ENCODE results near the gene FOXK2.

Gene FOXK2

DNA sequence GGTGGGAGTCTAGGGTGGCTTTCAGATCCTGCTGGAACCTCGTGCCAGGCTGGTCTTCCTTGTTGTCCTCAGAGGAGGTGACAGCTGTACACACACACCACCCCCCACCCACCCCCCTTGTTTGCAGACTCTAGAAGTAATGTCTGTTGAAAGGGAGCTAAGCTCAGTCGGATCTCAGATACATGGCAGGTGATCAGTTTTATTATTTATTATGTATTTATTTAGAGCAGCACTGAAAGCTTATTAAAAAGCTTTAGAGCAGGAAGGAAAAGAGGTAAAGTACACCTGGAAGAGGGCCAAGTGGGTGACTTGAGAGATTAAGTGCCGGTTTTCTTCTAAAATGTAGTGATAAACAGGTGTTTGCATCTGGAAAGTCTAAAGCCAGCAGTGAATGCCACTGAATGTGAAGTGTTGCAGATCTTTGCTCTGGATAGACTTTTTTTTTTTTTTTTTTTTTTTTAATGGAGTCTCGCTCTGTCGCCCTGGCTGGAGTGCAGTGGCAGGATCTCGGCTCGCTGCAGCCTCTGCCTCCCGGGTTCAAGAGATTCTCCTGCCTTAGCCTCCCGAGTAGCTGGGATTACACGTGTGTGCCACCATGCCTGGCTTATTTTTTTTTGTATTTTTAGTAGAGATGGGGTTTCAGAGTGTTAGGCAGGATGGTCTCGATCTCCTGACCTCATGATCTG, 40.2 kb downstream of the FOXK2 start:
- TF ChIP-seq, protein P1, sequence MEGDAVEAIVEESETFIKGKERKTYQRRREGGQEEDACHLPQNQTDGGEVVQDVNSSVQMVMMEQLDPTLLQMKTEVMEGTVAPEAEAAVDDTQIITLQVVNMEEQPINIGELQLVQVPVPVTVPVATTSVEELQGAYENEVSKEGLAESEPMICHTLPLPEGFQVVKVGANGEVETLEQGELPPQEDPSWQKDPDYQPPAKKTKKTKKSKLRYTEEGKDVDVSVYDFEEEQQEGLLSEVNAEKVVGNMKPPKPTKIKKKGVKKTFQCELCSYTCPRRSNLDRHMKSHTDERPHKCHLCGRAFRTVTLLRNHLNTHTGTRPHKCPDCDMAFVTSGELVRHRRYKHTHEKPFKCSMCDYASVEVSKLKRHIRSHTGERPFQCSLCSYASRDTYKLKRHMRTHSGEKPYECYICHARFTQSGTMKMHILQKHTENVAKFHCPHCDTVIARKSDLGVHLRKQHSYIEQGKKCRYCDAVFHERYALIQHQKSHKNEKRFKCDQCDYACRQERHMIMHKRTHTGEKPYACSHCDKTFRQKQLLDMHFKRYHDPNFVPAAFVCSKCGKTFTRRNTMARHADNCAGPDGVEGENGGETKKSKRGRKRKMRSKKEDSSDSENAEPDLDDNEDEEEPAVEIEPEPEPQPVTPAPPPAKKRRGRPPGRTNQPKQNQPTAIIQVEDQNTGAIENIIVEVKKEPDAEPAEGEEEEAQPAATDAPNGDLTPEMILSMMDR (conservative IDR thresholded peaks at IDR 0.05), result no peak
- peak overlapping the region; percentile 97 for H3K27ac ChIP-seq

DNA sequence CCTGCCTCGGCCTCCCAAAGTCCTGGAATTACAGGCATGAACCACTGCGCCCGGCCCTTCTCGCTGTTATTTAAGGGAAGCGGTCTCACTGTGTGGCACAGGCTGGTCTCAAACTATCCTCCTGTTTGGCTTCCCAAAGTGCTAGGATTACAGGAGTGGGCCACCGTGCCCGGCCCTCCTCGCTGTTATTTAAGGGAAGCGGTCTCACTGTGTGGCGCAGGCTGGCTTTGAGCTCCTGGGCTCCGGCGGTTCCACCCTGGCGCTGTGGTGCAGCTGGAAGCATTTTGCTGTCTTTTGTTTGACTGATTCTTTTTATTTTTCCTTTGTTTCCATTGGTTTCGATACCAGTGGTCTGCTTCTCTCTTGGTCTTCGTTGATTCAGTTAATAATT, 40.7 kb downstream of the FOXK2 start:
- H3K27ac ChIP-seq, result peak overlapping the region; percentile 97
- TF ChIP-seq, protein P1 (conservative IDR thresholded peaks at IDR 0.05), result no peak

DNA sequence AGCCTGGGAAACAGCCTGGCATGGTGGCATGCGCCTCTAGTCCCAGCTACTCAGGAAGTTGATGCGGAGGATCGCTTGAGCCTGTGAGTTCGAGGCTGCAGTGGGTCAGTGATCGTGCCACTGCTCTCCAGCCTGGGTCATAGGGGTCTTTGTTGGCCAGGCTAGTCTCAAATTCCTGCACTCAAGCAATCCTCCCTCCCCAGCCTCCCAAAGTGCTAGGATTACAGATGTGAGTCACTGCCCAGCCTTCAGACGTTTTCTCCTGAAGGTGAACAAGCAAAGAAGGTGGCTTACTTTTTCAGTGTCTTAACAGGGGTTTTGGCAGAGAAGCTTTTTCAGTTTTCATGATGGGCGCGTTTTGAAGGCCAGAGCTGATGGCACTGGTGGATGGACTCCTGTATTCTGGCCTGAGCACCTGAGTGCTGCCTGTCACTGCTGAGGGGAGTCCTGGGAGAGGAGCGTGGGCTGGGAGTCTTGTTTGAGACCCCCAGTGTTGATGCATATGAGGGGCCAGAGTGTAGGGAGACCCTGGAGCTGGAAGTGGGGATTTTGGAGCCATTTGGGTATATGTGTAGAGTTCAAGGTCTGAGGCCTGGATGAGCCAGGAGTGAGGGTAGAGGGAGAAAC, 41.4 kb downstream of the FOXK2 start:
- TF ChIP-seq, protein P1 (conservative IDR thresholded peaks at IDR 0.05), result no peak

DNA sequence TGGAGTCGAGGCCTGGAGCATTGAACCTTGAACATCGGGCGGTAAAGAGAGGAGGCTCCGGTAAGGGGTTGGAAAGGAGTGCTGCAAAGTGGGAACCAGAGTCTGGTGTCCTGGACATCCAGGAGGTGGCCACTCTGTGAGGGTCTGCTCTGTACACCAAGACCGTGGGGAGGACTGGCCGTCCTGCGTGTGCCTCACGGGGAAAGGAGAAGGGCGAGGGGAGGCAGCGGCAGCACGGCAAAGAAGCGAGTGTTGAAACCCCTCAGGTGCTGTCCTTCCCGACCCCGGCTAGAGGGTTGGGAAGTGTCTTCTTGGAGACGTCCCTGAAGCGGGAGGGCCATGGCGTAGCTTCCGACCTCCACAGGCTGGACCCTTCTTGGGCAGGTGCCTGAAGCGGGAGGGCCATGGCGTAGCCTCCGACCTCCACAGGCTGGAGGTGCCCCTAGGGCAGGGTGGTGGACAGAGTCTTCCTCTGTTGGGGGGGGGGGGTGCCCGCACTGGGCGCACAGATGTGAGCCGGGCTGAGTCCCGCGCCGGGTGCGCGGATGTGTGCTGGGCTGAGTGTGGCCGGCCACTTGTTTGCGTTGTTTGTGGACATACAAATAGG, 42.0 kb downstream of the FOXK2 start:
- peak overlapping the region; percentile 97 for H3K27ac ChIP-seq
- TF ChIP-seq, protein P1 (conservative IDR thresholded peaks at IDR 0.05), result no peak

More for the DNA sequence above, 41.4 kb downstream of the FOXK2 start:
- peak overlapping the region; percentile 97 for H3K27ac ChIP-seq

DNA sequence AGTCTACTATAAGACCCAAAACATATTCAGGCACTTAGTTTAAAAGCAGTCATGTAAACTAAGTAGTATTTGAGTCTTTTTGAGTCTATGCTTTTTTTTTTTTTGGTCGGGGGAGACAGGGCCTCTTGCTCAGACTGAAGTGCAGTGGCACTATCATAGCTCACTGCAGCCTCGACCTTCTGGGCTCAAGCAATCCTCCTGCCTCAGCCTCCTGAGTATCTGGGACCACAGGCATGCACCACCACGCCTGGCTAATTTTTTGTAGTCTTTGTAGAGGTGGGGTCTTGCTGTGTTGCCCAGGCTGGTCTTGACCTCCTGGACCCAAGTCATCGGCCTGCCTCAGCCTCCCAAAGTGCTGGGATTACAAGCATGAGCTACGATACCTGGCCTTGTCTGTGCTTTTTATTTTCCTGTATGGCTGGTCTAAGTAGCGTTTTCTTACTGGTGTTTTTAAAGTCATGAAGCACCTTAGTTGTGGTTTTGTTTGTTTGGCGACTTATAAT, 43.2 kb downstream of the FOXK2 start:
- peak overlapping the region; percentile 97 for H3K27ac ChIP-seq

DNA sequence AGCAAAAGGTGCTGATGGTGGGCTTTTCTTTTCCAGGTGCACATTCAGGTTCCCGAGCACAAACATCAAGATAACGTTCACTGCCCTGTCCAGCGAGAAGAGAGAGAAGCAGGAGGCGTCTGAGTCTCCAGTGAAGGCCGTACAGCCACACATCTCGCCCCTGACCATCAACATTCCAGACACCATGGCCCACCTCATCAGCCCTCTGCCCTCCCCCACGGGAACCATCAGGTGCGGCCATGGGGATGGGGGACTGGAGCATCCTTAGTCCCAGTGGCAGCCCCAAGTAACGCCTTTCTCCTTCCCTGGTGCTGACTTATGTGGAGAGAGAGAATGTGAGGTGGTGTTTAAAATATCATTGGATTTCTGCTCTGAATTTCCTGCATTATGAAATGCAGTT, 43.8 kb downstream of the FOXK2 start:
- peak overlapping the region; percentile 97 for H3K27ac ChIP-seq
- TF ChIP-seq, protein P1 (conservative IDR thresholded peaks at IDR 0.05), result no peak

DNA sequence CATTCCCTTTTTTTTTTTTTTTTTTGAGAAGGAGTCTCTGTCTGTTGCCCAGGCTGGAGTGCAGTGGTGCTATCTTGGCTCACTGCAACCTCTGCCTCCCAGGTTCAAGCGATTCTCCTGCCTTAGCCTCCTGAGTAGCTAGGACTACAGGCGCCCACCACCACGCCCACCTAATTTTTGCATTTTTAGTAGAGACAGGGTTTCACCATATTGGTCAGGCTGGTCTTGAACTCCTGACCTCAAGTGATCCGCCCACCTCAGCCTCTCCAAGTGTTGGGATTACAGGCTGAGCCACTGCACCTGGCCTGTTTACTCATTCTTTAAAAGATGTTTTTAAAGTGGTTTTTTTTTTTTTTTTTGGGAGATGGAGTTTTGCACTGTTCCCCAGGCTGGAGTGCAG, 44.2 kb downstream of the FOXK2 start:
- H3K27ac ChIP-seq, result peak overlapping the region; percentile 97

DNA sequence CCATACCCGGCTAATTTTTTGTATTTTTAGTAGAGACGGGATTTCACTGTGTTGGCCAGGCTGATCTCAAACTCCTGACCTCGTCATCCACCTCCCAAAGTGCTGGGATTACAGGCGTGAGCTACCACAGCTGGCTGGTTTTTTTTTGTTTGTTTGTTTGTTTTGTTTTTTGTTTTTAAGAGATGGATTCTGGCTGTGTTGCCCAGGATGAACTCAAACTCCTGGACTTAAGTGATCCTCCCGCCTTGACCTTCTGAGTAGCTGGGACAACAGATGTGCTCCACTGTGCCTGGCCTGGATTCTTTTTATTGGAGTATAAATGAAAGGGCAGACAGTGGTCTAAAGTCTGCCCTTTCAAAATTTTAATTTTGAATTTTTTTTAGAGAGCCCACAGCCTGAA, 44.7 kb downstream of the FOXK2 start:
- H3K27ac ChIP-seq, result peak overlapping the region; percentile 97
- TF ChIP-seq, protein P1 (conservative IDR thresholded peaks at IDR 0.05), result no peak
